Measurements from ENCODE around the gene PRKACA. TPM values are rescaled to one million over a fixed set of nuclear protein-coding genes. Genes with fewer than 3 reads are reported as not detected.

PRKACA gene
- total RNA-seq, 1 donor from 2014 or later, result 88.1 TPM

DNA sequence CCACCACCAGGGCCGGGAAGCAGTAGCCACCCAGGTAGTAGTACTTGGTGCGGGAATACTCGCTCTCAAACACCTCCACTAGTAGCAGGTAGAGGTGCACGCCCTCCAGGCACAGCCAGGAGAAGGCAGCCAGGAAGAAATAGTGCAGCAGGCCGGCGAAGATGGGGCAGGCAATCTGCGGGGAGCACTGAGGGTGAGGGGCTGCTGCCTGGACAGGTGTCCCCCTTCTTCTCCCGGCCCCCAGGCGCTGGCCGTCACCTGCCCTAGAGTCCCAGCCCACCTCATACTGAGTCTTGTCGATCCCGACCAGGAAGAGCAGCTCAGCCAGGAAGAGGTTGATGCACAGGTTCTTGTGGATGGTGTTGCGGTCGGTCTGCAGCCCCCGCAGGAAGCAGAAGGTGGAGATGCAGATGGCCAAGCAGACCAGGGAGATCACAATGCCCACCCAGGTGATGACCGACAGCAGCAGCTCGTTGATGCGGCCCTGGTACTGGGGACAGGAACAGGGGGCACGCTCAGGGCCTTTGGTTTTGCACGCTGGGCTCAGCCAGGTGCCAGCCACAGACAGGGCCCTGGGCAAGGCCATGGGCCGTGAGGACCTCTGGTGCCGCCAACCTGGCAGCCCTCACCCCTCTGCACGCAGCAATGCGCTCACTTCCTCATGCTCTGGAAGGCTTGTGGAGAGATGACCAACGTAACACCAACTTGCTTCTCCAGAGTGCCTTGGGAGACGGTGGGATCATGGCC is 39.6 kb upstream of the PRKACA start:
- no peaks in the 10 kb centered on the region for H3K27me3 Mint-ChIP-seq
- no peak overlapping the region for H3K4me3 Mint-ChIP-seq
- no peak overlapping the region for H3K27ac Mint-ChIP-seq
- no peak for DNase-seq (ENCODE audit: extremely low spot score, unreplicated experiment)
- peaks cover 7% of the 10 kb centered on the region for H3K36me3 Mint-ChIP-seq
- no peaks in the 10 kb centered on the region for H3K9me3 Mint-ChIP-seq
- H3K4me1 Mint-ChIP-seq (ENCODE audit: unreplicated experiment), result no peaks in the 10 kb centered on the region
- TF ChIP-seq, protein P1, sequence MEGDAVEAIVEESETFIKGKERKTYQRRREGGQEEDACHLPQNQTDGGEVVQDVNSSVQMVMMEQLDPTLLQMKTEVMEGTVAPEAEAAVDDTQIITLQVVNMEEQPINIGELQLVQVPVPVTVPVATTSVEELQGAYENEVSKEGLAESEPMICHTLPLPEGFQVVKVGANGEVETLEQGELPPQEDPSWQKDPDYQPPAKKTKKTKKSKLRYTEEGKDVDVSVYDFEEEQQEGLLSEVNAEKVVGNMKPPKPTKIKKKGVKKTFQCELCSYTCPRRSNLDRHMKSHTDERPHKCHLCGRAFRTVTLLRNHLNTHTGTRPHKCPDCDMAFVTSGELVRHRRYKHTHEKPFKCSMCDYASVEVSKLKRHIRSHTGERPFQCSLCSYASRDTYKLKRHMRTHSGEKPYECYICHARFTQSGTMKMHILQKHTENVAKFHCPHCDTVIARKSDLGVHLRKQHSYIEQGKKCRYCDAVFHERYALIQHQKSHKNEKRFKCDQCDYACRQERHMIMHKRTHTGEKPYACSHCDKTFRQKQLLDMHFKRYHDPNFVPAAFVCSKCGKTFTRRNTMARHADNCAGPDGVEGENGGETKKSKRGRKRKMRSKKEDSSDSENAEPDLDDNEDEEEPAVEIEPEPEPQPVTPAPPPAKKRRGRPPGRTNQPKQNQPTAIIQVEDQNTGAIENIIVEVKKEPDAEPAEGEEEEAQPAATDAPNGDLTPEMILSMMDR (conservative IDR thresholded peaks at IDR 0.05), result no peak

DNA sequence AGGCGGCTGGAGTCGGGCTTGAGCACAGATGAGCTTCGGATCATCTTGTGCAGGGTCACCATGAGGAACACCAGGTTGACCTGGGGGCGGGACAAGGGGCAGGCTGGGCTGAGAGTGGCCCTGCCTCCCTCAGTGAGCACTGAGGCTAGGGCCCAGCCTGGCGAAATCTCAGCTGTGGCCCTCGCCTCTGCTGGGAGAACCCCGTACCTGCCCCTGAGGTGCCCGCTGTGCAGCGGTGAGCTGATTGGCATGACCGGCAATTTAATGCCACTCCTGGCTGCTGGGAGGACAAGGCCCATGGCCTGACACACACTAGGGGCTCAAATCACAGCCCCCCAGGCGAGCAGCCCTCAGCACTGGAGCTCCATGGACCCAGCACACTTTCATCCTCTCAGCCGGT is 38.6 kb upstream of the PRKACA start:
- Mint-ChIP-seq H3K9me3 (no peaks in the 10 kb centered on the region), H3K4me3 (no peak overlapping the region), H3K27me3 (no peaks in the 10 kb centered on the region), H3K4me1 (ENCODE audit: unreplicated experiment) (no peaks in the 10 kb centered on the region), H3K36me3 (peaks cover 7% of the 10 kb centered on the region), H3K27ac (no peak overlapping the region)
- no peak for DNase-seq (ENCODE audit: extremely low spot score, unreplicated experiment)
- TF ChIP-seq, protein P1 (conservative IDR thresholded peaks at IDR 0.05), result no peak

DNA sequence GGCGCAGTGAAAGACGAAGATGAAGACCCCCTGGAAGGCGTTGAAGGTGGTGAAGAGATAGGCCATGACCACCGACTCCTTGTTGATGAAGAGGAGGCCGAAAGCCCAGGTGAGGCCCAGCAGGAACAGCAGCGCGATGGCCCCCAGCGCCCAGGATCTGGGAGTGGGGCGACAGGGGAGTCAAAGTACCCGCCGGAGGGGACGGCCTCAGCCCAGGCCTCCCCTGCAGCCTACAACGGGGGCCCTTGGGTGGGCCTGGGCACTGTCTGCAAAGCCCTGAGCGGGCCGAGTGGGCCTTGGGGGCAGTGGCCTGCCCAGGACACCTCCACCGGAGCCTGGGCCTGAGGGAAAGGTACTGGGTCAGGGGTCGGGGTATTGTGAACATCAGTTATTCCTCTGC is 37.8 kb upstream of the PRKACA start:
- Mint-ChIP-seq H3K4me1 (ENCODE audit: unreplicated experiment) (no peaks in the 10 kb centered on the region), H3K27ac (no peak overlapping the region), H3K4me3 (no peak overlapping the region), H3K27me3 (no peaks in the 10 kb centered on the region), H3K36me3 (peaks cover 7% of the 10 kb centered on the region), H3K9me3 (no peaks in the 10 kb centered on the region)
- TF ChIP-seq, protein P1 (conservative IDR thresholded peaks at IDR 0.05), result no peak
- no peak for DNase-seq (ENCODE audit: extremely low spot score, unreplicated experiment)

DNA sequence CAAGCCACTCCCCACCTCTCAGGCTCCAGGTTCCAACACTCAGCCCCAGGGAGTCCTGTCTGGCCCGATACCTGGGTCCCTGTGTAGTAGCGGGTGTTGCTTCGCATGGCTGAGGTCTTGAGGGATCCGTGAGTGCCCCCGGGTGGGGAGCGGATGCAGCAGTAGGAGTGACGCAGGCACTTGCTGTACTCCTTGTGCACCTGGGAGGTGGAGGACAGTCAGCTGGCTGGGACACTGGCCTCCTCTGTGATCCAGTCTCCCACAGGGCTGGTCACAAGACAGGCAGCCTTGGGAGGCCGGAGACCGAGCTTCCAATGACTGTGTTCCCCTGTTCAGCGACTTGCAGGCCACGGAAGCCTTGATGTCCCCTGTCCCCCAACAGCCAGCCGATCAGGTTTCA is 35.2 kb upstream of the PRKACA start:
- no peak for DNase-seq (ENCODE audit: extremely low spot score, unreplicated experiment)
- H3K4me1 Mint-ChIP-seq (ENCODE audit: unreplicated experiment), result peaks cover 9% of the 10 kb centered on the region
- no peaks in the 10 kb centered on the region for H3K9me3 Mint-ChIP-seq
- H3K4me3 Mint-ChIP-seq, result no peak overlapping the region
- peaks cover 7% of the 10 kb centered on the region for H3K36me3 Mint-ChIP-seq
- no peaks in the 10 kb centered on the region for H3K27me3 Mint-ChIP-seq
- no peak overlapping the region for H3K27ac Mint-ChIP-seq
- TF ChIP-seq, protein P1 (conservative IDR thresholded peaks at IDR 0.05), result no peak

DNA sequence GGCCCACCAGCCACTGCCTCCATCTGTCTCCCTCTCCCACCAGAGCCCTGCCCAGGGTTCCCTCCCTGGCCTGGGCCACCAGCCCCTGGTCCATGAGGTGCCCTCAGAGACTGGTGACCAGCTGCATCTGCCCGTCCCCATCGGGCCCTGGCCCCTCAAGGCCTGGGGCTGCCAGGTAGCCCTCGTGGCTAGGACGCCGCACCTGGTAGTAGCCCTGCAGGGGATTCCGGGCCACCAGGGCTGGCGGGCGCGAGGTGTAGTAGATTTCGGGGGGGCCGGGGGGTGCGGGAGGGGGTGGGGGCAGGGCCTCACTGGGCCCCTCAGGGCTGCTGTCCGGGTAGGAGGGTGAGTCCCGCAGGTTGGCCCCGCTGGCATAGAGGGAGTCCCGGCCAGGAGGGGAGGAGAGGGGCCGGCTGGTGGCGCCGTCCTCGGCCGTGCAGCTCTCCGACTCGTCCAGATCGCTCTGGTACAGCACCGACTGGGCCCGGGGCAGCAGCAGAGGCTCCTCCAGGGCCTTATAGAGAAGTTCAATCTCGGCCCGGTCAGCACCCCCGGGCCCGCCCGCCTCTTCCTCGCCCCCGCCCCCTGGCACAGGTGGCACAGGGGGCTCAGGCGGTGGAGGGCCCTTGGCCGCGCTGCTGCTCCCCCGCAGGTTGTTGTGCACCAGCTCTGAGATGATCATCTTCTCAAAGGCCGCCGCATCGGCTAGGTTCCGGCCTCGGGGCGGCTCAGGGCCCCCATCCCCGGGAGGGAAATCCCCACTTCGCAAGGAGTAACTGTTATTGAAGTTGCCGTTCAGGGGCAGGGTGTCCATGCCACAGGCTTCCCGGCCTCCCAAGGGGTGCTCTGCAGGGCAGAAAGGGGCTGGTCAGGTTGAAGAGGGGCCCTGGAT is 33.5 kb upstream of the PRKACA start:
- TF ChIP-seq, protein P1 (conservative IDR thresholded peaks at IDR 0.05), result no peak
- H3K36me3 Mint-ChIP-seq, result peaks cover 7% of the 10 kb centered on the region
- no peaks in the 10 kb centered on the region for H3K27me3 Mint-ChIP-seq
- H3K9me3 Mint-ChIP-seq, result no peaks in the 10 kb centered on the region
- no peak overlapping the region for H3K4me3 Mint-ChIP-seq
- no peak overlapping the region for H3K27ac Mint-ChIP-seq
- peaks cover 14% of the 10 kb centered on the region for H3K4me1 Mint-ChIP-seq (ENCODE audit: unreplicated experiment)
- DNase-seq (ENCODE audit: extremely low spot score, unreplicated experiment), result no peak
